HepG2 (cell line): Measurements from ENCODE around the gene RNASE8. TPM values are rescaled to one million over a fixed set of nuclear protein-coding genes. Genes with fewer than 3 reads are reported as not detected.
A peak's percentile ranks its signal among the peaks of the same experiment; 100 is the strongest.

ENCODE experiments used
- AKNA ChIP-seq: sonication (generic); formaldehyde crosslinking; IDR thresholded peaks from 2 replicates; pipeline ENCODE4 v1.4.0; 2020; ENCODE audit warnings: missing genetic modification reagents, borderline replicate concordance
- ESRRA ChIP-seq: sonication (generic); formaldehyde crosslinking; IDR thresholded peaks from 2 replicates; pipeline ENCODE4 v1.5.1; 2020; ENCODE audit warnings: mild to moderate bottlenecking, low read depth, missing genetic modification reagents
- ETV5 ChIP-seq: IDR thresholded peaks from 2 replicates; pipeline ENCODE4 v1.6.1; 2018; ENCODE audit warnings: missing biosample characterization, missing genetic modification reagents, inconsistent platforms, borderline replicate concordance
- FOXM1 ChIP-seq: sonication (generic); formaldehyde crosslinking; IDR thresholded peaks from 2 replicates; pipeline ENCODE4 v1.5.0; 2020; ENCODE audit warnings: missing genetic modification reagents
- HNRNPL ChIP-seq: fragments of 200-400 bp; formaldehyde crosslinking; IDR thresholded peaks from 2 replicates; pipeline ENCODE4 v1.6.1; 2017; ENCODE audit warnings: mild to moderate bottlenecking, low read depth, low read length
- HOXA7 ChIP-seq: sonication (generic); formaldehyde crosslinking; IDR thresholded peaks from 2 replicates; pipeline ENCODE4 v1.8.1; 2022; ENCODE audit warnings: mild to moderate bottlenecking, missing genetic modification reagents, moderate library complexity
- MTF2 ChIP-seq: sonication (generic); formaldehyde crosslinking; IDR thresholded peaks from 2 replicates; pipeline ENCODE4 v1.5.0; 2020; ENCODE audit warnings: missing genetic modification reagents, borderline replicate concordance
- NFKBIZ ChIP-seq: IDR thresholded peaks from 2 replicates; pipeline ENCODE4 v1.6.1; 2018; ENCODE audit warnings: missing genetic modification reagents, missing compliant biosample characterization
- NR2F2 ChIP-seq: IDR thresholded peaks from 2 replicates; pipeline ENCODE4 v1.6.1; 2012; ENCODE audit warnings: low read depth, inconsistent platforms, borderline replicate concordance
- SP5 ChIP-seq: IDR thresholded peaks from 2 replicates; pipeline ENCODE4 v1.6.1; 2016; ENCODE audit warnings: low read depth, borderline replicate concordance
- ZEB1 ChIP-seq: IDR thresholded peaks from 2 replicates; pipeline ENCODE4 v1.6.1; 2012; ENCODE audit warnings: mild to moderate bottlenecking, low read depth, inconsistent platforms; ENCODE audit not compliant: insufficient replicate concordance
- ZIK1 ChIP-seq: sonication (generic); formaldehyde crosslinking; IDR thresholded peaks from 2 replicates; pipeline ENCODE4 v1.5.0; 2020; ENCODE audit warnings: mild to moderate bottlenecking, low read depth, missing genetic modification reagents, borderline replicate concordance
- ZNF230 ChIP-seq: sonication (generic); formaldehyde crosslinking; IDR thresholded peaks from 2 replicates; pipeline ENCODE4 v1.4.0; 2020; ENCODE audit warnings: mild to moderate bottlenecking, missing genetic modification reagents
- ZNF496 ChIP-seq: sonication (generic); formaldehyde crosslinking; IDR thresholded peaks from 2 replicates; pipeline ENCODE4 v1.8.1; 2023; ENCODE audit warnings: mild to moderate bottlenecking, moderate library complexity, missing genetic modification reagents; ENCODE audit not compliant: insufficient replicate concordance
- ZNF749 ChIP-seq: sonication (generic); formaldehyde crosslinking; IDR thresholded peaks from 2 replicates; pipeline ENCODE4 v1.8.0; 2022; ENCODE audit warnings: mild to moderate bottlenecking, missing genetic modification reagents, moderate library complexity, borderline replicate concordance
- ZNF761 ChIP-seq: sonication (generic); formaldehyde crosslinking; conservative IDR thresholded peaks from 2 replicates; pipeline ENCODE4 v1.4.0; 2020; ENCODE audit warnings: mild to moderate bottlenecking, missing genetic modification reagents
- ZNF784 ChIP-seq: sonication (generic); formaldehyde crosslinking; IDR thresholded peaks from 2 replicates; pipeline ENCODE4 v1.5.1; 2020; ENCODE audit warnings: missing genetic modification reagents, mild to moderate bottlenecking, borderline replicate concordance
- ZNF883 ChIP-seq: sonication (generic); formaldehyde crosslinking; IDR thresholded peaks from 2 replicates; pipeline ENCODE4 v1.5.1; 2020; ENCODE audit warnings: mild to moderate bottlenecking, missing genetic modification reagents; ENCODE audit errors: not compliant biosample characterization
- polyA plus RNA-seq, 8 experiments: library from polyadenylated mRNA; depleted of rRNA in 3 of 8; stranded (reverse) in 7 of 8; unstranded in 1 of 8; fragments of >200 nt; fragmentation: Illumina TruSeq in 4 of 8; extraction: Trizol in 4 of 8; gene quantifications; 2 replicates each; pipeline versions ENCODE4 v1.2.1 to v1.2.3, GENCODE V29; 2011 to 2016; ENCODE audit warnings: low read depth in 4 of 8, missing spikeins in 1 of 8, mixed read lengths in 1 of 8; ENCODE audit not compliant: insufficient read depth in 1 of 8
- total RNA-seq, 5 experiments: library from RNA; depleted of rRNA; stranded (reverse); fragments of >200 nt; fragmentation: Illumina TruSeq; extraction: Trizol; gene quantifications; 2 replicates each; pipeline ENCODE4 v1.2.3, GENCODE V29; 2016; ENCODE audit warnings: low read depth in 1 of 5
- TF ChIP-seq, protein P1 (sequence below): IDR thresholded peaks from 2 replicates; pipeline ENCODE4 v1.6.1; 2016; ENCODE audit warnings: missing compliant biosample characterization, missing genetic modification reagents, borderline replicate concordance
- TF ChIP-seq, protein P2 (sequence below): sonication (generic); formaldehyde crosslinking; IDR thresholded peaks from 2 replicates; pipeline ENCODE4 v1.9.0; 2021; ENCODE audit warnings: missing genetic modification reagents, borderline replicate concordance

Gene RNASE8
- total and polyA plus RNA-seq, 2 of the 13 experiments (the other 11 are each of a cell fraction or from before 2014, with no cell fraction given) = not detected

GRCh38 chr14:21023817-21024584 lies 33.6 kb upstream of the RNASE8 start (continued):
- no peak for TF ChIP-seq HOXA7 (CRISPR knock-in tag)
- peak; percentile 90; the same call in 1 of the 2 replicates for TF ChIP-seq ESRRA (CRISPR knock-in tag)
- TF ChIP-seq ZNF496 (CRISPR knock-in tag) = no peak
- TF ChIP-seq MTF2 = no peak
- TF ChIP-seq NFKBIZ (CRISPR knock-in tag) = no peak
- 0 out of 2 replicates have a peak, but pooled peaks have one; percentile 58 for TF ChIP-seq NR2F2
- no peak for TF ChIP-seq ZNF784
- TF ChIP-seq ZNF883 (CRISPR knock-in tag) = no peak
- peak; percentile 59; the same call in 1 of the 2 replicates for TF ChIP-seq ETV5
- TF ChIP-seq, protein P1, sequence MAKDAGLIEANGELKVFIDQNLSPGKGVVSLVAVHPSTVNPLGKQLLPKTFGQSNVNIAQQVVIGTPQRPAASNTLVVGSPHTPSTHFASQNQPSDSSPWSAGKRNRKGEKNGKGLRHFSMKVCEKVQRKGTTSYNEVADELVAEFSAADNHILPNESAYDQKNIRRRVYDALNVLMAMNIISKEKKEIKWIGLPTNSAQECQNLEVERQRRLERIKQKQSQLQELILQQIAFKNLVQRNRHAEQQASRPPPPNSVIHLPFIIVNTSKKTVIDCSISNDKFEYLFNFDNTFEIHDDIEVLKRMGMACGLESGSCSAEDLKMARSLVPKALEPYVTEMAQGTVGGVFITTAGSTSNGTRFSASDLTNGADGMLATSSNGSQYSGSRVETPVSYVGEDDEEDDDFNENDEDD (CRISPR knock-in tag) = no peak
- TF ChIP-seq AKNA (CRISPR knock-in tag) = no peak
- TF ChIP-seq, protein P2, sequence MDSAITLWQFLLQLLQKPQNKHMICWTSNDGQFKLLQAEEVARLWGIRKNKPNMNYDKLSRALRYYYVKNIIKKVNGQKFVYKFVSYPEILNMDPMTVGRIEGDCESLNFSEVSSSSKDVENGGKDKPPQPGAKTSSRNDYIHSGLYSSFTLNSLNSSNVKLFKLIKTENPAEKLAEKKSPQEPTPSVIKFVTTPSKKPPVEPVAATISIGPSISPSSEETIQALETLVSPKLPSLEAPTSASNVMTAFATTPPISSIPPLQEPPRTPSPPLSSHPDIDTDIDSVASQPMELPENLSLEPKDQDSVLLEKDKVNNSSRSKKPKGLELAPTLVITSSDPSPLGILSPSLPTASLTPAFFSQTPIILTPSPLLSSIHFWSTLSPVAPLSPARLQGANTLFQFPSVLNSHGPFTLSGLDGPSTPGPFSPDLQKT (CRISPR knock-in tag) = no peak
- peak; percentile 25 for TF ChIP-seq ZEB1
- no peak for TF ChIP-seq ZNF230
- TF ChIP-seq FOXM1 (CRISPR knock-in tag) = no peak
- peak; percentile 35; the same call in 1 of the 2 replicates for TF ChIP-seq SP5
- no peak for TF ChIP-seq HNRNPL
- TF ChIP-seq ZNF749 (CRISPR knock-in tag) = no peak
- TF ChIP-seq ZIK1 (CRISPR knock-in tag) = no peak
- TF ChIP-seq ZNF761 (CRISPR knock-in tag) = no peak
